ENCODE results near the gene GPATCH11.

- TF ChIP-seq CTCF (optimal IDR thresholded peaks at IDR 0.05 in 1 of 3, IDR thresholded peaks at IDR 0.05 in 1 of 3, conservative IDR thresholded peaks at IDR 0.05 in 1 of 3; ENCODE audit: extremely low read depth in 1 of 3, insufficient read depth in 2 of 3, low read length in 3 of 3) (no peak), EZH2 (IDR thresholded peaks at IDR 0.05; ENCODE audit: low read length) (no peak)
These were observed 7.6 kb downstream of the GPATCH11 start for GRCh38 chr2:37091873-37092272.
